ENCODE measurements around the gene CTNNA2. TPM values are rescaled to one million over a fixed set of nuclear protein-coding genes. Genes with fewer than 3 reads are reported as not detected.
A peak's percentile ranks its signal among the peaks of the same experiment; 100 is the strongest.

Gene CTNNA2
- total and polyA plus RNA-seq, 8 donors, result 0.08 to 0.56 (median 0.17) TPM; not detected in 2

GRCh38 chr2:79620679-79621078 is 107.8 kb downstream of the CTNNA2 start:
- Histone ChIP-seq H3K9me3 (no peaks in the 10 kb centered on the region), H3K27ac (no peak overlapping the region), H3K4me3 (no peak overlapping the region), H3K36me3 (no peaks in the 10 kb centered on the region), H3K27me3 (no peaks in the 10 kb centered on the region), H3K4me1 (no peaks in the 10 kb centered on the region)
- intact Hi-C loops (cut with DNase I), result no loop called here
- no peak for DNase-seq
- ATAC-seq, result no peak
- TF ChIP-seq CTCF (IDR thresholded peaks at IDR 0.05), result no peak

GRCh38 chr2:79621252-79621651 is 108.4 kb downstream of the CTNNA2 start:
- Histone ChIP-seq H3K9me3 (no peaks in the 10 kb centered on the region), H3K4me1 (no peaks in the 10 kb centered on the region), H3K4me3 (no peak overlapping the region), H3K36me3 (no peaks in the 10 kb centered on the region), H3K27ac (no peak overlapping the region), H3K27me3 (no peaks in the 10 kb centered on the region)
- no peak for TF ChIP-seq CTCF (IDR thresholded peaks at IDR 0.05)
- ATAC-seq (no peak), DNase-seq (no peak)
- intact Hi-C loops (cut with DNase I), result no loop called here

GRCh38 chr2:79621755-79622154 is 108.9 kb downstream of the CTNNA2 start:
- TF ChIP-seq CTCF (IDR thresholded peaks at IDR 0.05), result no peak
- H3K27ac ChIP-seq, result no peak overlapping the region
- no peak for ATAC-seq

GRCh38 chr2:79622508-79622907 is 109.7 kb downstream of the CTNNA2 start:
- DNase-seq (no peak), ATAC-seq (peak; percentile 64)
- TF ChIP-seq CTCF (IDR thresholded peaks at IDR 0.05), result no peak
- Histone ChIP-seq H3K9me3 (no peaks in the 10 kb centered on the region), H3K27me3 (no peaks in the 10 kb centered on the region), H3K4me1 (no peaks in the 10 kb centered on the region), H3K36me3 (no peaks in the 10 kb centered on the region), H3K27ac (no peak overlapping the region), H3K4me3 (no peak overlapping the region)
- intact Hi-C loops (cut with DNase I), result no loop called here

More at GRCh38 chr2:79621755-79622154, 108.9 kb downstream of the CTNNA2 start:
- intact Hi-C loops (cut with DNase I), result no loop called here
- Histone ChIP-seq H3K36me3 (no peaks in the 10 kb centered on the region), H3K4me3 (no peak overlapping the region), H3K9me3 (no peaks in the 10 kb centered on the region), H3K27me3 (no peaks in the 10 kb centered on the region), H3K4me1 (no peaks in the 10 kb centered on the region)
- DNase-seq, result no peak

GRCh38 chr2:79627237-79627636 is 114.4 kb downstream of the CTNNA2 start:
- Histone ChIP-seq H3K4me3 (no peak overlapping the region), H3K27me3 (no peaks in the 10 kb centered on the region), H3K27ac (no peak overlapping the region), H3K36me3 (no peaks in the 10 kb centered on the region), H3K4me1 (no peaks in the 10 kb centered on the region), H3K9me3 (no peaks in the 10 kb centered on the region)
- DNase-seq (no peak), ATAC-seq (no peak)
- no peak for TF ChIP-seq CTCF (IDR thresholded peaks at IDR 0.05)
- intact Hi-C loops (cut with DNase I), result no loop called here

Measured in left lung (tissue), 10 donors.